Posterior cingulate gyrus (tissue), 11 donors: ENCODE measurements around the gene GALNT16.

Source experiments
- DNase-seq, 10 donors: peaks; one replicate each; pipeline versions ENCODE4 v3.0.0 to v3.0.0-alpha.2; 2020 to 2021; ENCODE audit warnings: mixed read lengths in 3 of 10
- intact Hi-C: fragments of 100-400 bp; cut with DNase I; formaldehyde crosslinking; loops from one replicate; pipeline ENCODE4 v1.15.1; 2023

Gene GALNT16

DNA sequence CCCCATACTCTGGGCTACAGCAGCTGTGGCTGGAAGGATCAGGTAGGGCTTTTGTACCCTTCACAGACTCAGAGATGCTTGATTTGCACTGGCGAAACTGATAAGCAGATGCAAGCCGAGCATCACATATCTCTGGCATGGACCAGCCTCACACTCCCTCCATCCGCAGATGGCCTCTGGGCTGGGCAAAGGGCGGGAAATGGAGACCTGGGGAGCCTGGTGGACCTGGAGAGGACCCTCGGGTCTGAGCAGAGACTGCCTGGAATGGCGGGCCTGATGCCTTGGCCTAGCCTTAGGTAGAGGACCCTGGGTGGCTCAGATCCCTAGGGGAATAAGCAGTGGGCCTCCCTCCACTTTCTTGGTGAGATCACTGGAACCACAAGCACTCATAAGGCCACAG, 53.2 kb downstream of the GALNT16 start:
- intact Hi-C loops: no loop called here
- DNase-seq: peak in 2 of 10 donors; percentile 14 to 53

DNA sequence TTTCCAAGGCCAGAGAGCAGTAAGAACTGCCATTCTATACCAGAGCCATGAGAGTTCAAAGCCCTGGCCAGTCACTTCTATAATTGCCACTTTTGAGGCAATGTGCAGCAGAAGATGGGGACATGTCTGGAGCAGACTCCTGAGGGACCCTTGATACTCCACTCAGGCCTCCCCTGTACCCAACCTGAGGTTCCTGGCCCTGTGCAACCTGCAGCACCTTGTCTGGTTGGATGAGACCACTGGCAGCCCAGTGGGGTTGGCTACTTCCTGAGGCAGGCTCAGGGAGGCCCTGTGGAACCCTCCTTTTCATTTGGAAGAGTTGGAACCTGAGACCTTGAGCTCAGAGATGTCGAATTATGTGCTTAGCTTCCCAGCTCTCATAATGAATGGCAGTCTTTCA, 54.4 kb downstream of the GALNT16 start:
- peak in 2 of 10 donors; percentile 34 to 65 for DNase-seq
- intact Hi-C loops: no loop called here

GRCh38 chr14:69315301-69315700, 55.3 kb downstream of the GALNT16 start:
- DNase-seq: peak in 1 of 10 donors; percentile 47
- intact Hi-C loops: no loop called here

- intact Hi-C loops: no loop called here
- peak in 1 of 10 donors; percentile 22 for DNase-seq
Observed at GRCh38 chr14:69316449-69317101, 56.6 kb downstream of the GALNT16 start.

DNA sequence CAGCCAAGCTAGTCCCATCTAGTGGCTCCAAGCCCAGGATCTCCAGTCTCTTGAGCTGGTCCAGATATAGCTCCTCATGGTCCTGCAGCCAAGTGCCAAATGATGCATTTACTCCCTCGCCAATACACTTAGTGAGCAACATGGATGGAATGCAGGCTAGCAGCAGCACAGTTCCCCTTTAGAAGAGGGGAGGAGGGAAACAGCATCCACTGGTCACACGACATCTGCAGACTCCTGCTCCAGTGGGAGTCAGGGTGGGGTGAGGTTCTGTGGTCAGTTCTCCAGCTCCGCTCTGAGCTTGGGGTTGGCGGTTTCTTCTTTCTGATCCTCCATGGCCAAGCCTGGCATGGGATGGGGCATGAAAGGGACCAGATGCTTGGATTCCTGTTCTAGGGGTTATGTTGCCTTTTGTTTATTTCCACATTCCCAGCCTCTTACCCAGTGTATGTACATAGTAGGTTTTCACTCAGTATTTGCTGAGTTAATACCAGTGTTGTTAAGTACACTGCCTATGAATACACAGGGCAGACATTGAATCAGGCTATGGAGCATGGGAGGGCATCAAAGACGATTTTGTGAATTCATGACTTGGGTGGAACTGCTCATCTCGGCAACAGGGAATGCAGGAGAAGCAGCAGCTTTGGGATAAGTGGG, 57.3 kb downstream of the GALNT16 start:
- intact Hi-C loops: no loop called here
- peak in 1 of 10 donors; percentile 38 for DNase-seq

DNA sequence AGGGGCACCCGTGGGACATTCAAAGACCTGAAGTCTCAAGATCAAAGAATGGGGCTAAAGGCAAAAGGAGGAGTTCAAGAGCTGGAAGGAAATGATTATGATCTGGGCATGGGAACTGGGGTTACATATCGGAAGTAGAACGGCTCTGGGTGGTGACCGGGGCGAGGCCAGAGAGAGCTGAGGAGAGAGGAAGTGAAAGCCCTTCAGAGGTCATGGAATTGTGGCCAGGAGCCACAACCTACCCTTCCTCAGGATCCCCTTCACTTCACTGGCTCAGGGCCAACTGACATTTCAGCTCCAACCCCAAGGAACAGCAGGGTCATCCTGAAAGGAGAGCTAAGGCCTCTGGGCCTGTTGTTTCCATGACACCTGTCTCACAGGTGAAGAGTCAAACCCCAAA, 57.8 kb downstream of the GALNT16 start:
- DNase-seq: peak in 1 of 10 donors; percentile 52
- intact Hi-C loops: no loop called here

- no peak for DNase-seq
- intact Hi-C loops: no loop called here
Observed at GRCh38 chr14:69318241-69318640, 58.3 kb downstream of the GALNT16 start.

DNA sequence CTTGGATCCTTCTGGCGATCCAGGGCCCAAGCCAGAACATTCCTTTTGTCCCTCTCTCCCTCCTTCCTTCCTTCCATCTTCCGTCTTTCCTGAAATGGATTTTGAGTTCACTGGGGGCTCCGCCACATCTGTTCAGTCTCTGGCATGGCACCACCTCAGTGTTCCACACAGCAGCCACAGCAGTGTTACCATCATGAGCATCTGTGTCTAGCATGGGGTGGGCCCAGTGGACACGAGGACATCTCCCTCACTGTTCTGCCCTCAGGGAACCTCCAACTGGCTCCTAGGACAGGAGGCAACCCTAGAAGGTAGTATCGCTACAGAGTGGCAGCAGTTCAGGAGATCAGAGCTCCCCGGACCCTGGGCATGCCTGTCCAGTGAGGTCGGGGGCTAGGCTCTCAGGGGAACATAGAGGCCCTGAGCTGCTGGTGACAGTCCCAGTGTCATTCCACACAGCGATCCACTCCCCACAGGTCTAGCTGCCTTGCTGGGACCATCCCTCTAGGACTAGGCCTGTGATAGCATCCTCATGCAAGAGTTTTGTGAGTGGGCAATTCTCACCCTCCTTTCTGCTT, 59.0 kb downstream of the GALNT16 start:
- peak in 1 of 10 donors; percentile 45 for DNase-seq
- intact Hi-C loops: no loop called here

- DNase-seq: peak in 2 of 10 donors; percentile 24 to 29
- intact Hi-C loops: no loop called here
Observed at GRCh38 chr14:69319911-69320310, 60.0 kb downstream of the GALNT16 start.

DNA sequence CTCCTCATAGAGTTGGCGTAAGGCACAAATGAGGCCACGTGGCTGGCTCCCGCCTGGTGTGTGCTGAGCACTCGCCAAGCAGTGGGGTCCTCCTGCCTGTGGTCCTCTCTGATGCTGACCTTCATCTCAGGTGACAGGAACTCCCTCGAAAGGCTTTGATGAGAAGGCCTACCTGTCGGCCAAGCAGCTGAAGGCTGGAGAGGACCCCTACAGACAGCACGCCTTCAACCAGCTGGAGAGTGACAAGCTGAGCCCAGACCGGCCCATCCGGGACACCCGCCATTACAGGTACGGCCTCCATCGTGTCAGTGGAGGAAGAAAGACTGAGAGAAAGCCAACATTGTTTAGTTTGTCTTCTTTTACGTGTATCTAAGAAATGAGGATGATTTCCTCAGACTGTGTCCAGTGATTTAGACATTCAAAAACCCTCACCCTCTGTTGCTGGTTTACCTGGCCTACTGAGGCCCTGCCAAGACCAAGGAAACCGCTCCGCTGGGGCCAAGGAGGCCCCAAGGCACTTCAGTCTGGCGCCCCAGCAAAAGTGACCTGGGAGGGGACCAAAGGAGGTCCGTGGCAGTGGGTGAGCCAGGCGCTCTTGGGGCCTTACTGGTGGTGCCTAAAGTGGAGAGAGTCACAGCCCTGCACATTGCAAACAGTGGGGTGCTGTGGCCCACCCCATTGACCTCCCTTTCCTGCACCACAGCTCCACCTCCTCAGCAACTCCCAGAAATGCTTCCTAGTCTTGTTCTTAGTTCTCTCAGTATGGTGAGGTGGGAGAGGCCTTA, 60.8 kb downstream of the GALNT16 start:
- intact Hi-C loops: no loop called here

DNA sequence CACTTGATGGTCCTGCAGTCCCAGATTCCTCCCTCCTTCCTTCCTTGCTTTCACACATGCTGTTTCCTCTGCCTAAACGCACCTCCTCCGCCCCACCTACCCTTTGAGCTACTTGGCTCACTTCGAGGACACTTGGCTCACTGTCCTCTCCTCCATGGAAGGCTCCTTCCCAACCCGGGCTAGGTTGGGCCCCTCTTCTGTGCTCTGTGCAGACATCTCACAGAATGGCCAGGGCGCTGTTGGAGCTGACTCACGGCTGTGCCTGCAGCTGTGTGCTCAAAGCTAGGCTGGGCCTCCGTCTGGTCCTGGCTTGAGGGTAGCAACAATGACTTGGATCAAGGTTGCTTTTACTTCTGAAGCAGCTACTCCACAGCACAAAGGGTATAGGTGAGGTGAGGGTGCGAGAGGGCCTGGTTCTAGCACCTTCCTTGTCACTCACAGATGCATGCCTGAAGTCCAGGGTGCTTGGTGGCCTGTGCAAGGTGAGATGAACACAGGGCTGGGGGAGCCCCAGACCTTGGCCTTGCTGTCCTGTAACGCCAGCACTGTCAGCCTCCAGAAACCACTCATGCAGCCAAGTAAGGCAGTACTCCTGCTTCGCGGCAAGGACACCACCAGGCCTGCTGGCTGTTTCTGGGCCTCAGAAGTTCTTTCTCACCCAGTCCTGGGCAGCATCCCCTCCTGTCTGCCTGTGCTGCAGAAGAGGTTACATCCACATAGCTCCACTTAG, 61.8 kb downstream of the GALNT16 start:
- peak in 7 of 10 donors; percentile 21 to 89 (median 50) for DNase-seq
- intact Hi-C loops: no loop called here

More for the DNA sequence above, 60.8 kb downstream of the GALNT16 start:
- peak in 2 of 10 donors; percentile 47 to 67 for DNase-seq

- intact Hi-C loops: no loop called here
- peak in 3 of 10 donors; percentile 4 to 75 (median 36) for DNase-seq
Observed at GRCh38 chr14:69323266-69323998, 63.5 kb downstream of the GALNT16 start.

DNA sequence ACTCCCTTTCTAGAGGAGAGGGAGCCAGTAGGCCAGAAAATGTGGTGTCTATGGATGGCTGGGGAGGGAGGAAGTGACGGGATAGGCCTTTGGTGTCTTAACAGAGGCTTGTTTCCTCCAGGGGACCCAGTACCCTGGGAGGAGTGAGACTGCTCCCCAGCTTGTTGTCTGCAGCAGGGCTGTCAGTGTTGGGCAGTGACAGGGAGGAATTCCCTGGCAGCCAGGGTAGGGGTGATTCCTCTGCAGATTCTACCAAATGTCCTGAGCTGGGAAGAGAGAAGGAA, 64.0 kb downstream of the GALNT16 start:
- peak in 1 of 10 donors; percentile 16 for DNase-seq
- intact Hi-C loops: no loop called here

GRCh38 chr14:69324341-69324931, 64.5 kb downstream of the GALNT16 start:
- intact Hi-C loops: no loop called here

GRCh38 chr14:69325086-69325485, 65.1 kb downstream of the GALNT16 start:
- DNase-seq: peak in 2 of 10 donors; percentile 14 to 27
- intact Hi-C loops: no loop called here

More at GRCh38 chr14:69324341-69324931, 64.5 kb downstream of the GALNT16 start:
- DNase-seq: peak in 3 of 10 donors; percentile 32 to 69 (median 69)

GRCh38 chr14:69325646-69326265, 65.8 kb downstream of the GALNT16 start:
- DNase-seq: peak in 2 of 10 donors; percentile 22 to 65
- intact Hi-C loops: no loop called here

- intact Hi-C loops: no loop called here
Observed at GRCh38 chr14:69326611-69327010, 66.7 kb downstream of the GALNT16 start.

DNA sequence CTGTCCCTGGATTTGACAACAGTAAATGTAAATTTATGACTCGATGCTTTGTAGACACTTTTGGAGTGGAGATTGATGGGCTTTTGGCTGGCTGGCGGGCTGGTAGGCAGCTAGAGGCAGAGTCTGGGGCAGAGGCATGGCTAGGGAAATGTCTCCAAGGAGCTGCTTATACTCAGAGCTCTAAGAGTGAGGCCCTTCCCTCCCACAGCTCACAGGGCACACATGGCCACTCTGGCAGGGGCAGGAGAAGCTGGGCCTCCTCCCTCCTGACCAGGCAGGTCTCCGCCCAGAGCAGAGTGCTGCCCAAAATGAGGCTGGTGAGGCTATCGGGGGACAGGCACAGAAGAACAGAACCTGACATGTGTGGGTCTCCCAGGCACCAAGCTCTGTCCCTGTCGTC, 67.5 kb downstream of the GALNT16 start:
- peak in 3 of 10 donors; percentile 32 to 49 (median 46) for DNase-seq
- intact Hi-C loops: no loop called here

More at GRCh38 chr14:69326611-69327010, 66.7 kb downstream of the GALNT16 start:
- peak in 2 of 10 donors; percentile 8 to 25 for DNase-seq

- intact Hi-C loops: no loop called here
- DNase-seq: peak in 3 of 10 donors; percentile 47 to 79 (median 71)
Observed at GRCh38 chr14:69328317-69328716, 68.4 kb downstream of the GALNT16 start.
